OCI-LY7 (cell line): ENCODE measurements around the gene CAPZA2. TPM values are rescaled to one million over a fixed set of nuclear protein-coding genes. Genes with fewer than 3 reads are reported as not detected.

Experiments used
- BruUV-seq: library from RNA; stranded (reverse); fragments of 400-500 nt; replicated peaks from 2 replicates; lab custom pipeline; 2021; lab: Mats Ljungman, UMichigan
- CTCF ChIA-PET: fragments of 300-600 bp; sonication (Branson Sonifier 250); formaldehyde crosslinking; loops from one replicate; lab custom pipeline; 2022; ENCODE audit warnings: antibody characterized with exemption; ENCODE audit not compliant: unreplicated experiment; lab: Charles Lee
- POLR2A ChIA-PET: fragments of 300-600 bp; sonication (Branson Sonifier 250); formaldehyde crosslinking; loops from one replicate; lab custom pipeline; 2022; ENCODE audit warnings: antibody characterized with exemption; lab: Charles Lee
- DNase-seq: peaks from one replicate; pipeline ENCODE4 v3.0.0-alpha.2; 2015; ENCODE audit warnings: low spot score
- H2AFZ ChIP-seq: fragments of 200-600 bp; sonication (generic), shearing (Covaris generic); 2 replicates; pipeline ENCODE4 v1.6.1; 2014; ENCODE audit warnings: mild to moderate bottlenecking, antibody characterized with exemption, low read length, moderate library complexity
- H3K27ac ChIP-seq: fragments of 200-600 bp; sonication (generic); 2 replicates; pipeline ENCODE4 v1.5.1; 2014; ENCODE audit warnings: mixed run types, low read depth, mild to moderate bottlenecking, moderate library complexity, low read length, inconsistent platforms; ENCODE audit not compliant: poor library complexity, severe bottlenecking
- H3K36me3 ChIP-seq: fragments of 200-600 bp; sonication (generic); 2 replicates; pipeline ENCODE4 v1.6.1; 2014; ENCODE audit warnings: mild to moderate bottlenecking, antibody characterized with exemption, low read length, moderate library complexity, mixed read lengths; ENCODE audit not compliant: insufficient read depth
- H3K4me1 ChIP-seq: fragments of 200-600 bp; sonication (generic); 2 replicates; pipeline ENCODE4 v1.5.1; 2014; ENCODE audit warnings: mild to moderate bottlenecking, low read length; ENCODE audit not compliant: insufficient read depth, poor library complexity, severe bottlenecking
- H3K4me2 ChIP-seq: fragments of 200-600 bp; sonication (generic); 2 replicates; pipeline ENCODE4 v1.6.1; 2014; ENCODE audit warnings: mild to moderate bottlenecking, low read length
- H3K4me3 ChIP-seq: fragments of 200-600 bp; sonication (generic); 2 replicates; pipeline ENCODE4 v1.5.1; 2014; ENCODE audit warnings: mild to moderate bottlenecking, low read depth, low read length; ENCODE audit not compliant: poor library complexity, severe bottlenecking
- H3K79me2 ChIP-seq: fragments of 200-600 bp; sonication (generic); 2 replicates; pipeline ENCODE4 v1.6.1; 2016; ENCODE audit warnings: low read depth, mild to moderate bottlenecking, low read length, moderate library complexity, mixed read lengths; ENCODE audit not compliant: insufficient read depth
- H3K9me2 ChIP-seq: fragments of 200-600 bp; sonication (generic); 2 replicates; pipeline ENCODE4 v1.6.1; 2016; ENCODE audit warnings: mild to moderate bottlenecking, low read length, mixed read lengths; ENCODE audit not compliant: insufficient read depth
- H3K9me3 ChIP-seq: fragments of 200-600 bp; sonication (generic); 2 replicates; pipeline ENCODE4 v1.6.1; 2014; ENCODE audit warnings: mild to moderate bottlenecking, mixed run types, low read length, mixed read lengths
- H4K20me1 ChIP-seq: fragments of 200-600 bp; sonication (generic); 2 replicates; pipeline ENCODE4 v1.6.1; 2014; ENCODE audit warnings: mild to moderate bottlenecking, antibody characterized with exemption, low read length, moderate library complexity, mixed read lengths; ENCODE audit not compliant: insufficient read depth
- EZH2phosphoT487 ChIP-seq: fragments of 200-600 bp; sonication (generic); IDR thresholded peaks from 2 replicates; pipeline ENCODE4 v1.6.1; 2018; ENCODE audit warnings: low read depth, borderline replicate concordance, mild to moderate bottlenecking, mixed run types, antibody characterized with exemption, low read length, moderate library complexity, mixed read lengths
- intact Hi-C: fragments of 100-400 bp; cut with micrococcal nuclease; formaldehyde crosslinking; loops from one replicate; pipeline ENCODE4 v1.10.0; 2022; ENCODE audit not compliant: unreplicated experiment
- total RNA-seq, 2 experiments: library from RNA; depleted of rRNA in 1 of 2; stranded (reverse); fragments of >200 nt in 1 of 2; shearing (Covaris generic) in 1 of 2; gene quantifications; 2 replicates each; pipeline ENCODE4 v1.2.3, GENCODE V29; 2014 to 2022
- TF ChIP-seq, protein P1 (sequence below): fragments of 200-600 bp; sonication (generic); conservative IDR thresholded peaks from 2 replicates; pipeline ENCODE4 v1.5.1; 2014; ENCODE audit warnings: mild to moderate bottlenecking, antibody characterized with exemption, low read length, moderate library complexity, mixed read lengths

The CAPZA2 gene
- total RNA-seq, 2 experiments from 2014 or later: 53.3 to 103 TPM

DNA sequence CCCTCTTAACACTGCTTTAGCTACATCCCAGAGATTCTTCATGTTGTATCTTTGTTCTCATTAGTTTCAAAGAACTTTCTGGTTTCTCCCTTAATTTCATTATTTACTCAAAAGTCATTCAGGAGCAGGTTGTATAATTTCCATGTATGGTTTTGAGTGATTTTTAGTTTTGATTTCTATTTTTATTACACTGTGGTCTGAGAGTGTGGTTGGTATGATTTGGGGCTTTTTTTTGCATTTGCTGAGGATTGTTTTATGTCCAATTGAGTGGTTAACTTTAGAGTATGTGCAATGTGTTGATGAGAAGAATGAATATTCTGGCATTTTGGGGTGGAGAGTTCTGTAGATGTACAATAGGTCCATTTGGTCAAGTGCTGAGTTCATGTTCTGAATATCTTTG lies 37.9 kb upstream of the CAPZA2 start:
- DNase-seq: no peak
- Histone ChIP-seq H3K79me2 (no peaks in the 10 kb centered on the region), H3K9me3 (no peaks in the 10 kb centered on the region), H3K36me3 (no peaks in the 10 kb centered on the region), H4K20me1 (no peaks in the 10 kb centered on the region), H3K27ac (no peak overlapping the region), H3K4me1 (no peaks in the 10 kb centered on the region), H3K9me2 (no peaks in the 10 kb centered on the region), H2AFZ (no peak overlapping the region), H3K4me3 (no peak overlapping the region), H3K4me2 (no peak overlapping the region)
- ChIA-PET CTCF (no interaction called here), POLR2A (no interaction called here)
- TF ChIP-seq, protein P1, sequence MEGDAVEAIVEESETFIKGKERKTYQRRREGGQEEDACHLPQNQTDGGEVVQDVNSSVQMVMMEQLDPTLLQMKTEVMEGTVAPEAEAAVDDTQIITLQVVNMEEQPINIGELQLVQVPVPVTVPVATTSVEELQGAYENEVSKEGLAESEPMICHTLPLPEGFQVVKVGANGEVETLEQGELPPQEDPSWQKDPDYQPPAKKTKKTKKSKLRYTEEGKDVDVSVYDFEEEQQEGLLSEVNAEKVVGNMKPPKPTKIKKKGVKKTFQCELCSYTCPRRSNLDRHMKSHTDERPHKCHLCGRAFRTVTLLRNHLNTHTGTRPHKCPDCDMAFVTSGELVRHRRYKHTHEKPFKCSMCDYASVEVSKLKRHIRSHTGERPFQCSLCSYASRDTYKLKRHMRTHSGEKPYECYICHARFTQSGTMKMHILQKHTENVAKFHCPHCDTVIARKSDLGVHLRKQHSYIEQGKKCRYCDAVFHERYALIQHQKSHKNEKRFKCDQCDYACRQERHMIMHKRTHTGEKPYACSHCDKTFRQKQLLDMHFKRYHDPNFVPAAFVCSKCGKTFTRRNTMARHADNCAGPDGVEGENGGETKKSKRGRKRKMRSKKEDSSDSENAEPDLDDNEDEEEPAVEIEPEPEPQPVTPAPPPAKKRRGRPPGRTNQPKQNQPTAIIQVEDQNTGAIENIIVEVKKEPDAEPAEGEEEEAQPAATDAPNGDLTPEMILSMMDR: no peak
- no peak for TF ChIP-seq EZH2phosphoT487
- intact Hi-C loops: no loop called here
- BruUV-seq: no TSS peak

DNA sequence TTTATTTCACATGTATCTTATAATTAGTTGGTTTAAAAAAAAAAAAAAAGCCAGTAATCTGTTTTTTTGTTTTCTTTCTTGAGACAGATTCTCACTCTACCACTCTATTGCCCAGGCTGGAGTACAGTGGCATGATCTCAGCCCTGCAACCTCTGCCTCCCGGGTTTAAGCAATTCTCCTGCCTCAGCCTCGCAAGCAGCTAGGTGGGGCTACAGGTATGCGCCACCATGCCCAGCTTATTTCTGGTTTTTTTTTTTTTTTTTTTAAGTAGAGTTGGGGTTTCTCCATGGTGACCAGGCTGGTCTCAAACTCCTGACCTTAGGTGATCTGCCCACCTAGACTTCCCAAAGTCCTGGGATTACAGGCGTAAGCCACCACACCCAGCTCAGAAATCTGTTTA lies 34.1 kb upstream of the CAPZA2 start:
- no peak for DNase-seq
- intact Hi-C loops: no loop called here
- Histone ChIP-seq H3K4me2 (no peak overlapping the region), H3K79me2 (no peaks in the 10 kb centered on the region), H3K9me2 (no peaks in the 10 kb centered on the region), H2AFZ (no peak overlapping the region), H3K36me3 (no peaks in the 10 kb centered on the region), H3K27ac (no peak overlapping the region), H3K9me3 (no peaks in the 10 kb centered on the region), H3K4me1 (no peaks in the 10 kb centered on the region), H4K20me1 (no peaks in the 10 kb centered on the region), H3K4me3 (no peak overlapping the region)
- TF ChIP-seq EZH2phosphoT487: no peak
- TF ChIP-seq, protein P1: 0 out of 2 replicates have a peak, but pooled peaks have one; percentile 25
- CTCF ChIA-PET: no interaction called here
- BruUV-seq: no TSS peak
- POLR2A ChIA-PET: interaction anchor here (0.7 kb wide), 1 partner anchor 652 kb away, joined by 5 read pairs; no protein-coding TSS in a partner anchor

DNA sequence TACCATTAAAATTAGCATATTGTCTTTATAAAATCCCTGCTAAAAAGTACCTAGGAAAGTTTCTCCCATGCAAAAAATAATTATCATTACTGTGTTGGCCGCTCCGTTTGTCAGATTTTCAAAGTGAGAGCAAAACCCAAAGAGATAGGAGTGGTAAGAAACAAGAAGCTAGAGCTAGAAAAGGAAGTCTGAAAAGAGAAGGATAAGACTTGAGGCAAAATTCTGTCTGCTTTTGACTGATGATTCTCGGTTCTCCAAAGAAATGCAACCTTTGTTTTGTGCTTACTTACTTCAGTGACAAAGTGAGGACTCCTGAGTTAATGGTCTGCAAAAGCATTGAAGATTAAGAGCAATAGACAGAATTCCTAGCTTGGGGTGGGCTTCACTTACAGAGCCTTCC lies 33.3 kb upstream of the CAPZA2 start:
- intact Hi-C loops: no loop called here
- DNase-seq: no peak
- H2AFZ ChIP-seq: no peak overlapping the region; the same call in 1 of the 2 replicates

More for the DNA sequence above, 33.3 kb upstream of the CAPZA2 start:
- H4K20me1 ChIP-seq: no peaks in the 10 kb centered on the region
- no peaks in the 10 kb centered on the region for H3K9me3 ChIP-seq
- H3K4me1 ChIP-seq: no peaks in the 10 kb centered on the region
- no peak overlapping the region for H3K4me2 ChIP-seq
- ChIA-PET CTCF (no interaction called here), POLR2A (interaction anchor here (0.7 kb wide), 1 partner anchor 653 kb away, joined by 5 read pairs; no protein-coding TSS in a partner anchor)
- TF ChIP-seq, protein P1: no peak
- TF ChIP-seq EZH2phosphoT487: no peak
- no peaks in the 10 kb centered on the region for H3K36me3 ChIP-seq
- BruUV-seq: no TSS peak
- H3K9me2 ChIP-seq: no peaks in the 10 kb centered on the region
- no peak overlapping the region for H3K27ac ChIP-seq
- no peaks in the 10 kb centered on the region for H3K79me2 ChIP-seq
- no peak overlapping the region for H3K4me3 ChIP-seq
